Stimulated activated CD8-positive, alpha-beta memory T cell treated with anti-CD3 and anti-CD28 coated beads, Interleukin-4, amount 100 ng/mL, for 48 hours (primary cell): ENCODE data around the gene UTP25.
"Not testable (repeated sequence)": the region's sequence is repeated elsewhere in the genome, so short reads cannot be mapped to it uniquely, and the experiment has no call there.

Experiments
- DNase-seq: peaks from one replicate; pipeline ENCODE4 v3.0.0-alpha.2; 2020

The UTP25 gene

GRCh38 chr1:209875515-209875914 is 47.7 kb downstream of the UTP25 start:
- DNase-seq: no peak

GRCh38 chr1:209876078-209876800 is 48.5 kb downstream of the UTP25 start:
- no peak for DNase-seq

GRCh38 chr1:209877087-209877764 is 49.5 kb downstream of the UTP25 start:
- no peak for DNase-seq

- no peak for DNase-seq
Measured at GRCh38 chr1:209878964-209879363, 51.2 kb downstream of the UTP25 start.

- no peak for DNase-seq
Measured at GRCh38 chr1:209879539-209879938, 51.8 kb downstream of the UTP25 start.

- no peak for DNase-seq
Measured at GRCh38 chr1:209880031-209880430, 52.3 kb downstream of the UTP25 start.

- DNase-seq: no peak
Measured at GRCh38 chr1:209881619-209882018, 53.8 kb downstream of the UTP25 start.

- no peak for DNase-seq
Measured at GRCh38 chr1:209882286-209882685, 54.5 kb downstream of the UTP25 start.

GRCh38 chr1:209882942-209883340 is 55.2 kb downstream of the UTP25 start:
- no peak for DNase-seq

GRCh38 chr1:209883341-209883971 is 55.7 kb downstream of the UTP25 start:
- no peak for DNase-seq

- DNase-seq: no peak
Measured at GRCh38 chr1:209884249-209884648, 56.5 kb downstream of the UTP25 start.

- DNase-seq: peak; percentile 71
Measured at GRCh38 chr1:209884665-209885117, 56.9 kb downstream of the UTP25 start.

- DNase-seq: no peak
Measured at GRCh38 chr1:209885403-209886218, 57.8 kb downstream of the UTP25 start.

- no peak for DNase-seq
Measured at GRCh38 chr1:209886219-209886536, 58.4 kb downstream of the UTP25 start.

- DNase-seq: not testable (repeated sequence)
Measured at GRCh38 chr1:209888291-209889076, 60.7 kb downstream of the UTP25 start.

- no peak for DNase-seq
Measured at GRCh38 chr1:209889077-209889418, 61.3 kb downstream of the UTP25 start.

GRCh38 chr1:209890641-209891330 is 63.0 kb downstream of the UTP25 start:
- DNase-seq: no peak

GRCh38 chr1:209893751-209894150 is 66.0 kb downstream of the UTP25 start:
- DNase-seq: no peak

- DNase-seq: peak; percentile 35
Measured at GRCh38 chr1:209895709-209896108, 67.9 kb downstream of the UTP25 start.

- DNase-seq: no peak
Measured at GRCh38 chr1:209896346-209896745, 68.6 kb downstream of the UTP25 start.

- not testable (repeated sequence) for DNase-seq
Measured at GRCh38 chr1:209898271-209898670, 70.5 kb downstream of the UTP25 start.

GRCh38 chr1:209898851-209899250 is 71.1 kb downstream of the UTP25 start:
- not testable (repeated sequence) for DNase-seq
